Fibroblast of lung (primary cell): ENCODE data around the gene NOS1AP.

Source experiments
- EZH2 ChIP-seq: IDR thresholded peaks from 2 replicates; pipeline ENCODE4 v1.5.1; 2012; ENCODE audit warnings: low read length, control low read depth, mild to moderate bottlenecking; ENCODE audit errors: missing control alignments
- TF ChIP-seq, protein P1 (sequence below), 2 donors: IDR thresholded peaks in 1 of 2; conservative IDR thresholded peaks in 1 of 2; 1 replicate in 1 of 2; 2 replicates in 1 of 2; pipeline ENCODE4 v1.5.1; 2011 to 2012; ENCODE audit warnings: low read length in 2 of 2, control low read depth in 1 of 2, inconsistent platforms in 1 of 2, low read depth in 1 of 2, mild to moderate bottlenecking in 1 of 2

DNA sequence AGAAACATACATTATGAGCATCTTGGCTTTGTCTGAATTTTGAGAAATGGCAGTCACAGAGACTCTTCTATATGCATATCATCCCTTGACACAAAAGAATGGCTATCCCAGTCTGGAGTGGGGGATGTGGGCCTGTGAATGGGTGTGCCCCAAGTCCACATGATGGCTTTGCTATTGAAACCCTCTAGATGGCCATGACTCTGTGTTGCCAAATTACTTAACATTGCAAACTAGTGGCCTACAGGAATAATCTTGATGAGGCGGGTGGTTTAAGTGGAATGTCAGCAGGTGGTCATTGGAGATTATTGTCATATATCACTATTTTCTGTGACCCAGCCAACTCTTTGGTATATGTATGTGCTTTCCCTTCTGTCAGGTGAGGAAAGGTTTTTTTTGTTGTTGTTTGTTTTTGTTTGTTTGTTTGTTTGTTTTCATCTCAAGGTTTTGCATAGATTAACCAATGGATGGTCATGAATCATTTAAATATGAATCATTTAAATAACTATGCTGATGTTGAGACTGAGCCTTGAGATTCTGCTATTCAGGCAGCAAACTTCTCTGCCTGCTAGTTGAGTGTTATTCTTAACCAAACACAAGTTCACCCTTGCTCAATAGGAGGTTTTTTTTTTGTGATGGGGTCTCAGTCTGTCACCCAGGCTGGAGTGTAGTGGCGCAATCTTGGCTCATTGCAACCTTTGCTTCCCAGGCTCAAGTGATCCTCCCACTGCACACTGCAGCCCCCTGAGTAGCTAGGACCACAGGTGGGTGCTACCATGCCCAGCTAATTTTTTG, 103.0 kb downstream of the NOS1AP start:
- TF ChIP-seq, protein P1, sequence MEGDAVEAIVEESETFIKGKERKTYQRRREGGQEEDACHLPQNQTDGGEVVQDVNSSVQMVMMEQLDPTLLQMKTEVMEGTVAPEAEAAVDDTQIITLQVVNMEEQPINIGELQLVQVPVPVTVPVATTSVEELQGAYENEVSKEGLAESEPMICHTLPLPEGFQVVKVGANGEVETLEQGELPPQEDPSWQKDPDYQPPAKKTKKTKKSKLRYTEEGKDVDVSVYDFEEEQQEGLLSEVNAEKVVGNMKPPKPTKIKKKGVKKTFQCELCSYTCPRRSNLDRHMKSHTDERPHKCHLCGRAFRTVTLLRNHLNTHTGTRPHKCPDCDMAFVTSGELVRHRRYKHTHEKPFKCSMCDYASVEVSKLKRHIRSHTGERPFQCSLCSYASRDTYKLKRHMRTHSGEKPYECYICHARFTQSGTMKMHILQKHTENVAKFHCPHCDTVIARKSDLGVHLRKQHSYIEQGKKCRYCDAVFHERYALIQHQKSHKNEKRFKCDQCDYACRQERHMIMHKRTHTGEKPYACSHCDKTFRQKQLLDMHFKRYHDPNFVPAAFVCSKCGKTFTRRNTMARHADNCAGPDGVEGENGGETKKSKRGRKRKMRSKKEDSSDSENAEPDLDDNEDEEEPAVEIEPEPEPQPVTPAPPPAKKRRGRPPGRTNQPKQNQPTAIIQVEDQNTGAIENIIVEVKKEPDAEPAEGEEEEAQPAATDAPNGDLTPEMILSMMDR (conservative IDR thresholded peaks at IDR 0.05 in 1 of 2, IDR thresholded peaks at IDR 0.05 in 1 of 2; ENCODE audit: low read depth in 1 of 2, low read length in 2 of 2): no peak
- no peak for TF ChIP-seq EZH2
